Natural killer cell (primary cell): ENCODE results near the gene FAM89B. TPM values are rescaled to one million over a fixed set of nuclear protein-coding genes. Genes with fewer than 3 reads are reported as not detected.

Experiments used
- ATAC-seq, 3 donors: fragments of 150-1000 bp in 2 of 3; fragments of 200-7000 bp in 1 of 3; cut with Tn5 transposase; 1 replicate in 1 of 3; 2 replicates in 2 of 3; pipeline ENCODE4 v1.10.0; 2021; ENCODE audit warnings: mild to moderate bottlenecking in 2 of 3, moderate library complexity in 2 of 3
- DNase-seq, 2 donors: peaks; one replicate each; pipeline versions ENCODE4 v3.0.0 to v3.0.0-alpha.2; 2013 to 2021; ENCODE audit warnings: mixed read lengths in 1 of 2
- H3K27ac ChIP-seq: one replicate; pipeline ENCODE4 v1.5.1; 2013; ENCODE audit warnings: mild to moderate bottlenecking, low read length
- H3K27me3 ChIP-seq: one replicate; pipeline ENCODE4 v1.6.1; 2013; ENCODE audit warnings: low read length; ENCODE audit not compliant: control insufficient read depth, insufficient read depth
- H3K36me3 ChIP-seq: one replicate; pipeline ENCODE4 v1.6.1; 2013; ENCODE audit warnings: low read length; ENCODE audit not compliant: control insufficient read depth, insufficient read depth
- H3K4me1 ChIP-seq: one replicate; pipeline ENCODE4 v1.6.1; 2013; ENCODE audit warnings: low read length; ENCODE audit not compliant: control insufficient read depth, insufficient read depth
- H3K4me3 ChIP-seq: one replicate; pipeline ENCODE4 v1.5.1; 2013; ENCODE audit warnings: low read length
- H3K9me3 ChIP-seq: one replicate; pipeline ENCODE4 v1.6.1; 2013; ENCODE audit warnings: low read length; ENCODE audit not compliant: control insufficient read depth, insufficient read depth
- H3K27ac Mint-ChIP-seq, 2 donors: one replicate each; pipeline ENCODE4 v1.8.0; 2022; ENCODE audit warnings: mild to moderate bottlenecking in 2 of 2, mixed read lengths in 2 of 2, moderate library complexity in 1 of 2
- H3K27me3 Mint-ChIP-seq, 2 donors: one replicate each; pipeline ENCODE4 v1.8.0; 2022; ENCODE audit warnings: low read depth in 2 of 2, mixed read lengths in 2 of 2
- H3K36me3 Mint-ChIP-seq: one replicate; pipeline ENCODE4 v1.8.0; 2022; ENCODE audit warnings: mixed read lengths
- H3K4me1 Mint-ChIP-seq, 2 donors: one replicate each; pipeline ENCODE4 v1.8.0; 2022; ENCODE audit warnings: mixed read lengths in 2 of 2
- H3K4me3 Mint-ChIP-seq: one replicate; pipeline ENCODE4 v1.8.0; 2022; ENCODE audit warnings: mild to moderate bottlenecking, moderate library complexity, mixed read lengths
- H3K9me3 Mint-ChIP-seq, 2 donors: one replicate each; pipeline ENCODE4 v1.8.0; 2022; ENCODE audit warnings: mixed read lengths in 2 of 2
- CTCF ChIP-seq: fragments of 200-600 bp; IDR thresholded peaks from one replicate; pipeline ENCODE4 v1.8.0; 2022; ENCODE audit warnings: antibody characterized with exemption
- WGBS: methylation state at CpG from one replicate; pipeline ENCODE4 v1.1.7; 2013; ENCODE audit warnings: missing lambda C conversion rate; ENCODE audit not compliant: insufficient coverage; 5-methylcytosine and 5-hydroxymethylcytosine counted together
- intact Hi-C: fragments of 100-400 bp; cut with micrococcal nuclease; formaldehyde crosslinking; loops from one replicate; pipeline ENCODE4 v1.14.2; 2022
- total RNA-seq, 4 donors: library from RNA; stranded (reverse); fragments of 120-200 nt in 1 of 4; gene quantifications; one replicate each; pipeline versions ENCODE4 v1.2.3 to v1.2.4, GENCODE V29; 2013 to 2022

FAM89B gene
- total RNA-seq, 3 donors from 2014 or later (not counting 1 experiment from before 2014, with no cell fraction given) = 41.4 to 52.4 (median 44.6) TPM

- no peaks in the 10 kb centered on the region for H3K36me3 Mint-ChIP-seq
- WGBS = 100% methylated on average over 2 of the region's 2 CpGs
- TF ChIP-seq CTCF = no peak
- H3K9me3 Mint-ChIP-seq = no peaks in the 10 kb centered on the region
- H3K4me3 Mint-ChIP-seq = no peak overlapping the region
- Histone ChIP-seq H3K27ac (no peak overlapping the region), H3K4me3 (no peak overlapping the region), H3K36me3 (peaks cover 41% of the 10 kb centered on the region), H3K27me3 (no peaks in the 10 kb centered on the region), H3K9me3 (no peaks in the 10 kb centered on the region), H3K4me1 (peaks cover 40% of the 10 kb centered on the region)
- H3K27me3 Mint-ChIP-seq = no peaks in the 10 kb centered on the region
- peaks cover 29 to 54% of the 10 kb centered on the region in 2 donors for H3K4me1 Mint-ChIP-seq
- DNase-seq (no peak), ATAC-seq (no peak)
- intact Hi-C loops = loop anchor here (10.0 kb wide), 1 partner anchor 222 kb away; no protein-coding TSS in a partner anchor
- peak overlapping the region; percentile 52 to 60 for H3K27ac Mint-ChIP-seq
Measured at GRCh38 chr11:65586676-65587075, 14.3 kb downstream of the FAM89B start.

GRCh38 chr11:65588199-65589054, 16.1 kb downstream of the FAM89B start:
- H3K36me3 ChIP-seq = peaks cover 47% of the 10 kb centered on the region
- peak; percentile 65 for TF ChIP-seq CTCF
- Mint-ChIP-seq H3K36me3 (no peaks in the 10 kb centered on the region), H3K27ac (peak overlapping the region; percentile 86 to 93), H3K9me3 (no peaks in the 10 kb centered on the region), H3K27me3 (no peaks in the 10 kb centered on the region), H3K4me3 (peak overlapping the region; percentile 2), H3K4me1 (peaks cover 17 to 36% of the 10 kb centered on the region in 2 donors)
- DNase-seq (peak; percentile 65 to 90), ATAC-seq (peak; percentile 82 to 86 (median 84))
- no peak overlapping the region for H3K4me3 ChIP-seq
- H3K9me3 ChIP-seq = no peaks in the 10 kb centered on the region
- H3K27me3 ChIP-seq = no peaks in the 10 kb centered on the region
- peaks cover 40% of the 10 kb centered on the region for H3K4me1 ChIP-seq
- intact Hi-C loops = loop anchor here (1.0 to 10.0 kb wide), 4 partner anchors 13 to 224 kb away; partner anchors contain the start of gene ZNRD2
- peak overlapping the region; percentile 83 for H3K27ac ChIP-seq
- 11% methylated on average over 13 of the region's 13 CpGs for WGBS

- no peaks in the 10 kb centered on the region for H3K36me3 Mint-ChIP-seq
- DNase-seq (peak in 1 of 2 donors; percentile 66), ATAC-seq (peak; percentile 39 to 50 (median 45))
- intact Hi-C loops = loop anchor here (10.0 kb wide), 1 partner anchor 225 kb away; no protein-coding TSS in a partner anchor
- no peaks in the 10 kb centered on the region for H3K9me3 Mint-ChIP-seq
- H3K27ac Mint-ChIP-seq = peak overlapping the region in 1 of 2 donors; percentile 93
- no peak overlapping the region for H3K27ac ChIP-seq
- H3K4me1 ChIP-seq = peaks cover 34% of the 10 kb centered on the region
- no peaks in the 10 kb centered on the region for H3K27me3 ChIP-seq
- no peak for TF ChIP-seq CTCF
- H3K36me3 ChIP-seq = peaks cover 41% of the 10 kb centered on the region
- peaks cover 17 to 30% of the 10 kb centered on the region in 2 donors for H3K4me1 Mint-ChIP-seq
- no peaks in the 10 kb centered on the region for H3K9me3 ChIP-seq
- no peak overlapping the region for H3K4me3 Mint-ChIP-seq
- no peaks in the 10 kb centered on the region for H3K27me3 Mint-ChIP-seq
- WGBS = 74% methylated on average over 9 of the region's 9 CpGs
- H3K4me3 ChIP-seq = no peak overlapping the region
Measured at GRCh38 chr11:65589444-65590239, 17.3 kb downstream of the FAM89B start.
